ENCODE data around the gene ARID5B. TPM values are rescaled to one million over a fixed set of nuclear protein-coding genes. Genes with fewer than 3 reads are reported as not detected.

The ARID5B gene
- total and polyA plus RNA-seq, 2 experiments from 2014 or later, result 53.2 to 55.0 TPM

DNA sequence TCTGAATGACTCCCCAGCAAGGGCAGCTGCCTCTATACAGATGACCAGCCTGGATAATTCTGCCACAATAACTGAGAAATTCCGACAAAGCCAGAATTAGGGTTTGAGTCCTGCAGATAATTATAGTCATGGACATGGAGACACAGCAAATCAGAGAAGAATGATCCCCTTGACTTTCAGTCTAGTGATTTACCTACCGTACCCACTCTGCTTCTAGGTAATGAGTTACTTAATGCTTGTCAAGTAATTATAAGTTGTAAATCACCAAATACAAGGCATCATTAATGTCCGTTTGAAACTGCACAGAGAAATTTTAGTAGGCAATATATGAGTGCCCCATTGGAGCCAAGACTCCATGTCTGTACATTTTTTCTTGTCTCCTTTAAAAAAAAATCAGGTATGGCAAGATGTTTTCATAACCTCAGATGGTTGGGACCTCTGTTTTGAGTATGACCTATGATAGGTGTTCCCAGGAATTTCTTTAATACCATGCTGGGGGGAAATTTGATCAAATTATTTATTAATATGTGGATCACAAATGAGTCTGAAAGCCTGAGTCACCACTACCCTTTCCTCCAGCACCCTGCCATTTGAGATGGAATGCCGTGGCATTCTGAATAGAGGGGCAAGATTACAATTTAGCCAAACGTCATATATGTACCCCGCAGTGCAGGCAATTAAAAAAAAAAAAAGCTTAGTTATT, 5.5 kb upstream of the ARID5B start:
- Histone ChIP-seq H3K27me3 (no peaks in the 10 kb centered on the region), H3K79me2 (no peaks in the 10 kb centered on the region), H4K20me1 (ENCODE audit: insufficient read depth, poor library complexity, severe bottlenecking) (no peaks in the 10 kb centered on the region), H3K4me1 (ENCODE audit: insufficient read depth) (peaks cover 29% of the 10 kb centered on the region), H3K27ac (no peak overlapping the region), H3K4me3 (no peak overlapping the region), H3K9me2 (replicated peaks; ENCODE audit: insufficient read depth) (no peaks in the 10 kb centered on the region), H2AFZ (no peak overlapping the region), H3K9me3 (ENCODE audit: low read depth) (no peaks in the 10 kb centered on the region), H3K4me2 (no peak overlapping the region), H3K36me3 (replicated peaks; ENCODE audit: insufficient read depth, low read depth) (no peaks in the 10 kb centered on the region)
- DNase-seq (ENCODE audit: low spot score), result no peak
- TF ChIP-seq EZH2phosphoT487 (IDR thresholded peaks at IDR 0.05; ENCODE audit: low read depth, severe bottlenecking, unreplicated experiment) (no peak), EZH2 (IDR thresholded peaks at IDR 0.05; ENCODE audit: borderline replicate concordance) (no peak)
- TF ChIP-seq, protein P1, sequence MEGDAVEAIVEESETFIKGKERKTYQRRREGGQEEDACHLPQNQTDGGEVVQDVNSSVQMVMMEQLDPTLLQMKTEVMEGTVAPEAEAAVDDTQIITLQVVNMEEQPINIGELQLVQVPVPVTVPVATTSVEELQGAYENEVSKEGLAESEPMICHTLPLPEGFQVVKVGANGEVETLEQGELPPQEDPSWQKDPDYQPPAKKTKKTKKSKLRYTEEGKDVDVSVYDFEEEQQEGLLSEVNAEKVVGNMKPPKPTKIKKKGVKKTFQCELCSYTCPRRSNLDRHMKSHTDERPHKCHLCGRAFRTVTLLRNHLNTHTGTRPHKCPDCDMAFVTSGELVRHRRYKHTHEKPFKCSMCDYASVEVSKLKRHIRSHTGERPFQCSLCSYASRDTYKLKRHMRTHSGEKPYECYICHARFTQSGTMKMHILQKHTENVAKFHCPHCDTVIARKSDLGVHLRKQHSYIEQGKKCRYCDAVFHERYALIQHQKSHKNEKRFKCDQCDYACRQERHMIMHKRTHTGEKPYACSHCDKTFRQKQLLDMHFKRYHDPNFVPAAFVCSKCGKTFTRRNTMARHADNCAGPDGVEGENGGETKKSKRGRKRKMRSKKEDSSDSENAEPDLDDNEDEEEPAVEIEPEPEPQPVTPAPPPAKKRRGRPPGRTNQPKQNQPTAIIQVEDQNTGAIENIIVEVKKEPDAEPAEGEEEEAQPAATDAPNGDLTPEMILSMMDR (IDR thresholded peaks at IDR 0.05; ENCODE audit: poor library complexity), result no peak
- WGBS (ENCODE audit: low lambda C conversion rate, missing lambda C conversion rate), result 77% methylated on average over 6 of the region's 6 CpGs

DNA sequence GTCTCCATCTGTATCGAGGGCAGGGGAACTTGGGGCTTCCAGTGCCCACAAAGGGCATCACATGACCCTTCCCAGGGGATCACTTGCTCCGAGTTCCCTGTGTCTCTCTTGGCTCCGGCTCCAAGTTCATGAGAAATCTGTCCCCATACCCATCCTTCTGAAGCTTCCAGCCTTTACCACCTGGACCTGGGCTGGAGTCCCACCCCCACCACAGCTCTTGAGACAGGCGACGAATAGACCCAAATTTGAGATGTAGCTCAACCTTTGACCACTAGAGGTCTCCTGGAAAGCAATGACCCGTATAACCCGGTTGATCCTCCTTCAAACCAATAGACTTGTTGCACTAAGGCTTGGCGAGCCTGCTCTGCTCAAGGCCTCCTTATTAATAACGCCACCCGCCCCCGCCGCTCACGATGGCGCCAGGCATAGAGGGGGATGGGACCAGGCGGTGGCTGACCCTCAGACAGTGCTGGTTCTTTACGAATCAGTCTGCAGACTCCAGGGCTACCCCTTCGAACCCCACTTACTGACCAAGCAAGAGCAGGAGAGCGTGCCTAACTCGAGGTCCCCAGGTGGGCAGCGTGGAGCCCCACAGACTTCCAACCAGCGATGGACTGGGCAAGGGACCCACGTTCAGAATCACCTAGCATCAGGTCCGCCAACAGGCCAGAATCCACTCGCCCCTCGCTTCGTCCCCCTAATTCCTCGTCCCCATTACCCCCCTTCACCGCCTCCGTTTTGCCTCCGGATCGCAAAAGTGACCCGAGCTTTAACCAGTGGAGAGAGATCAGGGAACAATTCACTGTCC, 4.4 kb upstream of the ARID5B start:
- H4K20me1 ChIP-seq (ENCODE audit: insufficient read depth, poor library complexity, severe bottlenecking), result no peaks in the 10 kb centered on the region
- peaks cover 8% of the 10 kb centered on the region for H3K79me2 ChIP-seq
- peak; percentile 75 for DNase-seq (ENCODE audit: low spot score)
- peaks cover 29% of the 10 kb centered on the region for H3K4me1 ChIP-seq (ENCODE audit: insufficient read depth)
- no peaks in the 10 kb centered on the region for H3K9me2 ChIP-seq (replicated peaks; ENCODE audit: insufficient read depth)
- TF ChIP-seq, protein P1 (IDR thresholded peaks at IDR 0.05; ENCODE audit: poor library complexity), result peak; percentile 55
- no peak for TF ChIP-seq EZH2phosphoT487 (IDR thresholded peaks at IDR 0.05; ENCODE audit: low read depth, severe bottlenecking, unreplicated experiment)
- TF ChIP-seq EZH2 (IDR thresholded peaks at IDR 0.05; ENCODE audit: borderline replicate concordance), result no peak
- peak overlapping the region; percentile 99 for H3K27ac ChIP-seq
- no peaks in the 10 kb centered on the region for H3K36me3 ChIP-seq (replicated peaks; ENCODE audit: insufficient read depth, low read depth)
- peak overlapping the region; percentile 84 for H2AFZ ChIP-seq
- 22% methylated on average over 32 of the region's 32 CpGs for WGBS (ENCODE audit: low lambda C conversion rate, missing lambda C conversion rate)
- H3K27me3 ChIP-seq, result no peaks in the 10 kb centered on the region
- peak overlapping the region; percentile 8 for H3K4me3 ChIP-seq
- H3K4me2 ChIP-seq, result peak overlapping the region; percentile 90
- H3K9me3 ChIP-seq (ENCODE audit: low read depth), result no peaks in the 10 kb centered on the region

DNA sequence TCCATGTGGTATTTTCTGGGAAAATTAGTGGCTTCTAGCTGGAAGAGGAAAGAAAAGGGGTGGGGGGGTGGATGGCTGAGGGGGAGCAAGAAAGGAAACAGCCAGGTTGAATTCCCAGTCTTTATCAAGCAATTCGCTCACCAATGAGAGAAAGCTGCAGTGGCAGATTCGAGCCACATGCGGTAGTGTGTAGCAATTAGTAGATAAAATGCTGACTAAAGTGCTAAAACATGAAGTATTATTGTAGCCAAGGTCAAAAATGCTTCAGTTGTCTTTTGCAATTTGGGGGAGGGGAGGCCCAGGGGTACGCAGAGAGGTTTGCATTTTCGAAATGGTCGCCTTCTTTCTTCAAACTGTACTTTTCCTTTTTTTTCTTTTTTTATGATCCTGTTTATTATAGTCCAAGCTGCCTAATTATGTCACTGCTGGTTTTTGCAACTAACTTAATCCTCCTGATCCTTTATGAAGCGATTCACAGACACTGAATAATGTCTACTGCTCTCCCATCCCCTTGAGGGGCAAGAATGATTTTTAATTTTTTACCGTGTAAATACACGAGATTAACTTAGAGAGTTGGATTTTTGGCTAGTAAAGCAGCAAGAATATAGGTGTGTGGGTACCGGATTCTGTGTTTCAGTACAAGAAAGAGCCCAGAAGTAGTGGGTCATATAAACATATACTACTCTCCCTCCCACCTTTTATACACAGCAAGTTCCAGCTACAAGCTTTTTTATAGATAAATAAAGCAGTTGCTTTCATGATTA, 3.6 kb upstream of the ARID5B start:
- H3K4me3 ChIP-seq, result peak overlapping the region; percentile 8
- H3K27ac ChIP-seq, result peak overlapping the region; percentile 99
- peaks cover 13% of the 10 kb centered on the region for H3K79me2 ChIP-seq
- H2AFZ ChIP-seq, result peak overlapping the region; percentile 84
- TF ChIP-seq, protein P1 (IDR thresholded peaks at IDR 0.05; ENCODE audit: poor library complexity), result peak; percentile 28
- TF ChIP-seq EZH2 (IDR thresholded peaks at IDR 0.05; ENCODE audit: borderline replicate concordance), result no peak
- H3K4me2 ChIP-seq, result peak overlapping the region; percentile 90
- peaks cover 29% of the 10 kb centered on the region for H3K4me1 ChIP-seq (ENCODE audit: insufficient read depth)
- no peaks in the 10 kb centered on the region for H3K9me3 ChIP-seq (ENCODE audit: low read depth)
- H4K20me1 ChIP-seq (ENCODE audit: insufficient read depth, poor library complexity, severe bottlenecking), result no peaks in the 10 kb centered on the region
- WGBS (ENCODE audit: low lambda C conversion rate, missing lambda C conversion rate), result 23% methylated on average over 10 of the region's 10 CpGs
- H3K9me2 ChIP-seq (replicated peaks; ENCODE audit: insufficient read depth), result no peaks in the 10 kb centered on the region
- peak; percentile 73 for DNase-seq (ENCODE audit: low spot score)
- H3K36me3 ChIP-seq (replicated peaks; ENCODE audit: insufficient read depth, low read depth), result no peaks in the 10 kb centered on the region
- no peaks in the 10 kb centered on the region for H3K27me3 ChIP-seq
